ENCODE results near the gene RETREG1. TPM values are rescaled to one million over a fixed set of nuclear protein-coding genes. Genes with fewer than 3 reads are reported as not detected.

The RETREG1 gene
- total RNA-seq, 1 donor from 2014 or later = 11.6 TPM

GRCh38 chr5:16531063-16531648, 85.6 kb downstream of the RETREG1 start:
- no peak for DNase-seq (ENCODE audit: extremely low spot score, unreplicated experiment)
- H3K4me3 Mint-ChIP-seq = no peak overlapping the region
- H3K27ac Mint-ChIP-seq = no peak overlapping the region
- H3K9me3 Mint-ChIP-seq = no peaks in the 10 kb centered on the region
- H3K27me3 Mint-ChIP-seq = no peaks in the 10 kb centered on the region
- no peak for TF ChIP-seq CTCF (conservative IDR thresholded peaks at IDR 0.05)
- H3K36me3 Mint-ChIP-seq = no peaks in the 10 kb centered on the region
- peaks cover 5% of the 10 kb centered on the region for H3K4me1 Mint-ChIP-seq (ENCODE audit: unreplicated experiment)

- H3K27ac Mint-ChIP-seq = no peak overlapping the region
- no peak for TF ChIP-seq CTCF (conservative IDR thresholded peaks at IDR 0.05)
- no peak for DNase-seq (ENCODE audit: extremely low spot score, unreplicated experiment)
- H3K4me3 Mint-ChIP-seq = no peak overlapping the region
- H3K27me3 Mint-ChIP-seq = no peaks in the 10 kb centered on the region
- H3K36me3 Mint-ChIP-seq = no peaks in the 10 kb centered on the region
- peaks cover 5% of the 10 kb centered on the region for H3K4me1 Mint-ChIP-seq (ENCODE audit: unreplicated experiment)
- no peaks in the 10 kb centered on the region for H3K9me3 Mint-ChIP-seq
Observed at GRCh38 chr5:16529306-16529705, 87.5 kb downstream of the RETREG1 start.

GRCh38 chr5:16528382-16529110, 88.3 kb downstream of the RETREG1 start:
- H3K27me3 Mint-ChIP-seq = peaks cover 3% of the 10 kb centered on the region
- no peaks in the 10 kb centered on the region for H3K9me3 Mint-ChIP-seq
- no peak for TF ChIP-seq CTCF (conservative IDR thresholded peaks at IDR 0.05)
- no peak for DNase-seq (ENCODE audit: extremely low spot score, unreplicated experiment)
- no peak overlapping the region for H3K4me3 Mint-ChIP-seq
- no peaks in the 10 kb centered on the region for H3K36me3 Mint-ChIP-seq
- peaks cover 5% of the 10 kb centered on the region for H3K4me1 Mint-ChIP-seq (ENCODE audit: unreplicated experiment)
- H3K27ac Mint-ChIP-seq = no peak overlapping the region

- DNase-seq (ENCODE audit: extremely low spot score, unreplicated experiment) = no peak
- no peaks in the 10 kb centered on the region for H3K36me3 Mint-ChIP-seq
- TF ChIP-seq CTCF (conservative IDR thresholded peaks at IDR 0.05) = no peak
- H3K9me3 Mint-ChIP-seq = no peaks in the 10 kb centered on the region
- no peak overlapping the region for H3K4me3 Mint-ChIP-seq
- peaks cover 3% of the 10 kb centered on the region for H3K27me3 Mint-ChIP-seq
- peaks cover 10% of the 10 kb centered on the region for H3K4me1 Mint-ChIP-seq (ENCODE audit: unreplicated experiment)
- no peak overlapping the region for H3K27ac Mint-ChIP-seq
Observed at GRCh38 chr5:16525651-16526050, 91.1 kb downstream of the RETREG1 start.

GRCh38 chr5:16524286-16524685, 92.5 kb downstream of the RETREG1 start:
- no peak for DNase-seq (ENCODE audit: extremely low spot score, unreplicated experiment)
- Mint-ChIP-seq H3K9me3 (no peaks in the 10 kb centered on the region), H3K36me3 (no peaks in the 10 kb centered on the region), H3K4me1 (ENCODE audit: unreplicated experiment) (peaks cover 10% of the 10 kb centered on the region), H3K27me3 (peaks cover 3% of the 10 kb centered on the region), H3K27ac (no peak overlapping the region), H3K4me3 (no peak overlapping the region)
- no peak for TF ChIP-seq CTCF (conservative IDR thresholded peaks at IDR 0.05)
